ENCODE measurements around the gene CFAP251.
"Not testable (repeated sequence)": the region's sequence is repeated elsewhere in the genome, so short reads cannot be mapped to it uniquely, and the experiment has no call there.

Gene CFAP251, protein sequence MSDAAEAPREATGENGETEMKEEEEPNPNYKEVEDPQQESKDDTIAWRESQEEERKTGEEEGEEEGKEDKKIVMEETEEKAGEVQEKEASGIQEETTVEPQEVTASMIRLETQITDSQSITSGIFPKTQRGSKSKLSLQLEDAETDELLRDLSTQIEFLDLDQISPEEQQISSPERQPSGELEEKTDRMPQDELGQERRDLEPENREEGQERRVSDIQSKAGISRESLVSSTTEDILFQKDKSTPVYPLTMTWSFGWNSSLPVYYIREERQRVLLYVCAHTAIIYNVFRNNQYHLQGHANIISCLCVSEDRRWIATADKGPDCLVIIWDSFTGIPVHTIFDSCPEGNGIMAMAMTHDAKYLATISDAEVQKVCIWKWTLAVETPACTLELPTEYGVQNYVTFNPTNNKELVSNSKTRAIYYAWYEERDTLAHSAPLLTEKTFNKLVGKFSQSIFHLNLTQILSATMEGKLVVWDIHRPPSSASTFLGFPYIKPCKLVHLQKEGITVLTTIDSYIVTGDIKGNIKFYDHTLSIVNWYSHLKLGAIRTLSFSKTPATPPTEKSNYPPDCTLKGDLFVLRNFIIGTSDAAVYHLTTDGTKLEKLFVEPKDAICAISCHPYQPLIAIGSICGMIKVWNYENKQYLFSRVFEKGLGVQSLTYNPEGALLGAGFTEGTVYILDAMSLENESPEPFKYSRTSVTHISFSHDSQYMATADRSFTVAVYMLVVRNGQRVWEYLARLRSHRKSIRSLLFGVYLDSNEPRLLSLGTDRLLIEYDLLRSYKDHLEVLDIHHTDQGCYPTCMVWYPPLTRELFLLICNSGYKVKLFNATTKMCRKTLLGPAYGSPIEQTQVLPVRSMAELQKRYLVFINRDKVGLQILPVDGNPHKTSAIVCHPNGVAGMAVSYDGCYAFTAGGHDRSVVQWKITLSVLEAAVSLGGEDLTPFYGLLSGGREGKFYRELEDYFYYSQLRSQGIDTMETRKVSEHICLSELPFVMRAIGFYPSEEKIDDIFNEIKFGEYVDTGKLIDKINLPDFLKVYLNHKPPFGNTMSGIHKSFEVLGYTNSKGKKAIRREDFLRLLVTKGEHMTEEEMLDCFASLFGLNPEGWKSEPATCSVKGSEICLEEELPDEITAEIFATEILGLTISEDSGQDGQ
- total RNA-seq, result 2.0 to 6.5 reads per million in 2 donors

DNA sequence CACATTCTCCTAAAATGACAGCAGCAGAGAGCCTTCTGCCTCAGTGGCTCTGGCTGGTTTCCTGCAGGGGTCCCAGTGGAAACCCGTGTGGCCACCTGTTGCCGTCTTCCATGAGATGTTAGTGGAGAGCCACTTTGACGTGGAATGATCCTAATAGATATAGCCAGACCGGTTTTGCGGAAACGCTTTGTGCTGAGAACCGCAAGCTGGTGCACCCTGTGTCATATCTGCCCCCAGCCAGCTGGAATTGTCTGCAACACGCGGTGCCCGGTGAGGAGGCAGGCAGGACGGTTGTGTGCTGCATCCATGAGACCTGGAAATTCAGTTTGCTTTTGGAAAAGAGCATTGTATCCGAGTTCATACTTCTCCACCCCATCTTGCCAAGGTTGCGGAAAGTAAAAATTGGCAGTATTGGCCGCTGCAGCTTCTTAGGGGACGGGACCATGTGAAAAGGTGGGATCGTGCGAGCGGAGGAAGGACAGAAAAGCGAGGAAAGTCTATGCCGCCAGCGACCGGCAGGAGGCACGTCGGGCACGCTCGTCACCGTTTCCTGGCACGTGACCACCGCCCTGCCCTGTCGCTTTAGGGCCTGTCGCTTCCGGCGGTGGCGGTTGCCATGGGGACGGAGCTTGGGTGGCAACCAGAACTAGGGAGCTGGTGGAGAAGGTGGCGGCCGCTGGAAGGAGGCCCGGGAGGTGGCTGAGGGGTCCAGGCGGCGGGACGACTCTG, at the start of gene CFAP251:
TSS of gene CFAP251 (plus strand) at position 643 of the 729 bp plus-strand sequence. CDS start 2,714 bp downstream, outside the sequence.
- DNase-seq, result peak; percentile 89 to 97 (median 95)

GRCh38 chr12:121869229-121869628, 49.2 kb upstream of the CFAP251 start:
- DNase-seq, result not testable (repeated sequence)

DNA sequence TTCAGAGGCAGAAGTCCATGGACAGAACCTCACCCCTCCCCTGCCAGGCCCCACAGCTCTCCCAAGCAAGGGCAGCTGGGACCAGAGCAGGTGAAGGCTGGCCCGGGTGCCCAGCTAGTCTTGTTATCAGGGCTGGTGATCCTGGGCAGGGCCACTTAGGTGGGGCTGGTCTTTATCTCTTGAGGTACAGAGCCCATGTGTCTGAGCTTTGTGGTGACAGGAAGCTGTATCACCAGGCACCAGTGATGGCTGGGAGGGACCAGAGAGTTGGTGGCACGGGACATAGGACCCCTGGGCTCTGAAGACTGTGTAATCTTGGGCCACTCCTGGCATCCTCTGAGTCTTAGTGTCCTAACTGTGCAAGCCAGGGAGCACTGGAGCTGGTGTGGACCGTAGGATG, 46.9 kb upstream of the CFAP251 start:
- no peak for DNase-seq

GRCh38 chr12:121872546-121873215, 45.7 kb upstream of the CFAP251 start:
- DNase-seq, result no peak

DNA sequence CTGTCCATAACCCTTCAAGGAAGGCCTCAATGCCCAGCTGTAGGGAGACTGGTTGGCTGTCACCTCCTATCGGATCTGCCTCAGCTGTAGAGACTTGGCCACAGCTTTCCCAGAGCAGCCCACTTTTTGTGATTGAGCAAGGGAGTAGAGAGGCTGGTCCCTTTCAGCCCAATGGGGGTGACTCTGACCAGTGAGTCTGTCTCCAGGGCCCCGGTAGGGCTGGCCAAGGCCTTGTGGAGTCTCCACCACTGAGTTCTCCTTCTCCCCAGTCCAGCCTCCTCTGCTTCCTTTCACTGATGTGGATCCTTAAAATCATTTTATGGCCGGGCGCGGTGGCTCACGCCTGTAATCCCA, 45.2 kb upstream of the CFAP251 start:
- DNase-seq, result no peak

DNA sequence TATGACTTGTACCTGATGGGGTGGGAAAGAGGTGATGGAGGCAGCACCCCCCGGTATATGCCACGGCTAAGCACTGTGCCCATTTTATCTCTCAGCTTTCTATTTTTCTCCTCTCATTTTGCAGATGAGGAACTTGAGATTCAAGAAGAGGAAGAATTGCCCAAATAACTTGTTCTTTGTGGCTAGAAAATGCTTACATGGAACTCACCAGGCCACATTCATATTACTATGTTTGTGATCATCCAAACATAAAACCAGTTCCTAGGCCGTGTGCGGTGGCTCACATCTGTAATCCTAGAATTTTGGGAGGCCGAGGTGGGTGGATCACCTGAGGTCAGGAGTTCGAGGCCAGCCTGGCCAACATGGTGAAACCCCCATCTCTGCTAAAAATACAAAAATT, 44.3 kb upstream of the CFAP251 start:
- no peak for DNase-seq

DNA sequence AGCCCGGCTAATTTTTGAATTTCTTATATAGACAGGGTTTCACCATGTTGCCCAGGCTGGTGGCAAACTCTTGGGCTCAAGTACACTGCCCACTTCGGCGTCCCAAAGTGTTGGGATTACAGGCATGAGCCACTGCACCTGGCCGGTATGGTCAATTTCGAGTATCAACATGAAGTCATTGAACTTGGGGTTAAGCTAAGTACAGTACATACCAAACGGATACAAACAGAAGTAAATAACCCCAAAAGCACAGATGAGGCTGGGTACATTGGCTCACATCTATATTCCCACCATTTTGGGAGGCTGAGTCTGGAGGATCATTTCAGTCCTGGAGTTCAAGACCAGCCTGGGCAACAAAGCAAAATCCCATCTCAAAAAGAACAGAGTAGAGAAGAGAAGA, 42.8 kb upstream of the CFAP251 start:
- no peak for DNase-seq

DNA sequence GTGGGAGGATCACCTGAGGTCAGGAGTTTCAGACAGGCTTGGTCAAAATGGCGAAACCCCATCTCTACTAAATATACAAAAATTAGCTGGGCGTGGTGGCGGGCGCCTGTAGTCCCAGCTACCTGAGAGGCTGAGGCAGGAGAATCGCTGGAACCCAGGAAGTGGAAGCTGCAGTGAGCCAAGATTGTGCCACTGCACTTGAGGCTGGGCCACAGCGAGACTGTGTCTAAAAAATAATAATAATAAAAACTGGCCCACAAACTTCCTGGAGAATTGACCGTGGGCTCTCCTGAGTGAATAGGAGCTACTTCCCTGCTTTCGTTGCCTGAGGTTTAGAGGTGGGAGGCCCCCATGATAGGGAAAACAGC, 42.3 kb upstream of the CFAP251 start:
- DNase-seq, result not testable (repeated sequence)

- DNase-seq, result no peak
Measured at GRCh38 chr12:121883315-121883660, 35.1 kb upstream of the CFAP251 start.

DNA sequence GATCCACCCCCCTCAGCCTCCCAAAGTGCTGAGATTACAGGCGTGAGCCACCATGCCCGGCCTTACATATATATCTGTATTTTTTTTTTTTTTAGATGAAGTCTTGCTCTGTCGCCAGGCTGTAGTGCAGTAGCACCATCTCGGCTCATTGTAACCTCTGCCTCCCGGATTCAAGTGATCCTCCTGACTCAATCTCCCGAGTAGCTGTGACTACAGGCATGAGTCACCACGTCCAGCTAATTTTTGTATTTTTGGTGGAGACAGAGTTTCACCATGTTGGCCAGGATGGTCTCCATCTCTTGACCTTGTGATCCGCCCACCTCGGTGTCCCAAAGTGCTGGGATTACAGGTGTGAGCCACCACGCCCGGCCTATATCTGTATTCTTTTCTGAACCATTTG, 33.3 kb upstream of the CFAP251 start:
- DNase-seq, result not testable (repeated sequence)

DNA sequence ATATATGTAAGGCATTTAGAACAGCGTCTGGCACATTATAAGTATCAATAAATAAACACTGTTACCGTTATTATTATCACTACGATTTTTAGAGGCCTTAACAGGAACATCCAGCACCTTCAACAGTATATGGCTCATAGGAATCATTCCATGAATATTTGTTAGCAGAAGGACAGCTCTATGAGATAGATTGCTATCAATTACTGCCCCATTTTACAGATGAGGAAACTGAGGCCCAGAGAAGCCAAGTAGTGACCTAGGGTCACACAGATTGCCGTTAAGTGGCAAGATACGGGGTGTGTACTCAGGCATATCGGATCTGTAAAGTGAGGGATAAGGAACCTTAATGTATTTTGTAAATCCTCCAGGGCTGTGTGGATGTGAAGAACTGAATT, 30.3 kb upstream of the CFAP251 start:
- DNase-seq, result no peak

- DNase-seq, result peak; percentile 95 to 98 (median 97)
Measured at GRCh38 chr12:121888478-121889273, 29.7 kb upstream of the CFAP251 start, which contains the start of gene PSMD9. Gene PSMD9, plus strand, starts transcription at chr12:121888790. Its CDS starts 67 bp downstream, at chr12:121888857.

DNA sequence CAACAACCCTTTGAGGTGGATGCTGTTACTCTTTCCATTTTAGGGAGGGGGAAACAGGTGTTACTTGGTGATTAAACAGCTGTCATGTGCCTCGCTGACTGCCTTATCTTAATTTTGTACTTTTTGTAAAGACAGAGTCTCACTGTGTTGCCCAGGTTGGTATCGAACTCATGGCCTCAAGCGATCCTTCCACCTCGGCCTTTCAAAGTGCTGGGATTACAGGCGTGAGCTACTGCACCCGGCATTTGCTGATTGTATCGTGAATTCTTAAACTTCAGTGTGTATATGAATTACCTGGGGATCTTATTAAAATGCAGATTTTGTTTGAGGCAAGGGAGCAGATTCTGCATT, 29.1 kb upstream of the CFAP251 start:
- no peak for DNase-seq

DNA sequence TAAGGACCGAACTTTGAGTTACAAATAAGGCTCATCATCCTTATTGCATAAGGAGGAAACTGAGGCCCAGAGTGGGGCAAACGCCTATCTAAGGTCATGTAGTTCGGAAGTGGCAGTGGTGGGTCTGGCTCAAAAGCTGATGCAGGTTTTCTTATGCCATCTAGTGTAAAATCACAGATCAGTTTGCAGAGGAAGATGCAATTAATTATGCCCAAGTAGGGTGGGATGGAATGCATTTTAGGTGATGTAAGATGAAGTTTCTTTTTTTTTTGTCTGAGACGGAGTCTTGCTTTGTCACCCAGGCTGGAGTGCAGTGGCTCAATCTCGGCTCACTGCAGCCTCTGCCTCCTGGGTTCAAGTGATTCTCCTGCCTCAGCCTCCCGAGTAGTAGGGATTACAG, 28.7 kb upstream of the CFAP251 start:
- peak in 1 of 5 experiments; percentile 28 for DNase-seq

GRCh38 chr12:121892673-121893561, 25.5 kb upstream of the CFAP251 start:
- no peak for DNase-seq

GRCh38 chr12:121893961-121894460, 24.4 kb upstream of the CFAP251 start:
- DNase-seq, result peak in 1 of 5 experiments; percentile 54

DNA sequence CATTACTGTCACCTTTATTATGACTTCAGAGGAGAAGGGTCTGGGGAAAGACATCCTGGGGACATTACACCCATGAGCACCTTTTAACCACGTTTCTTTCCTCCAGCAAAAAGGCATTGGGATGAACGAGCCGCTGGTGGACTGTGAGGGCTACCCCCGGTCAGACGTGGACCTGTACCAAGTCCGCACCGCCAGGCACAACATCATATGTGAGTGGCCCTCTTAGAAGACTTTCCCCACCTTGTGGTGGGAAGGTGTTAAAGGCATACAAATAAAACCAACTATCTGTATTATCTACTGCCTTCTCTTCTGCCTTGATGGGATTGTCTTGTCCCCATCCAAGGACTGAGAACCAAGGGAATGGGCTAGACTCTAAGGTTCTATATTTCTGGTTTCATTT, 23.8 kb upstream of the CFAP251 start:
- DNase-seq, result peak in 1 of 5 experiments; percentile 18

GRCh38 chr12:121898287-121898686, 20.1 kb upstream of the CFAP251 start:
- no peak for DNase-seq

GRCh38 chr12:121899590-121899989, 18.8 kb upstream of the CFAP251 start:
- no peak for DNase-seq

DNA sequence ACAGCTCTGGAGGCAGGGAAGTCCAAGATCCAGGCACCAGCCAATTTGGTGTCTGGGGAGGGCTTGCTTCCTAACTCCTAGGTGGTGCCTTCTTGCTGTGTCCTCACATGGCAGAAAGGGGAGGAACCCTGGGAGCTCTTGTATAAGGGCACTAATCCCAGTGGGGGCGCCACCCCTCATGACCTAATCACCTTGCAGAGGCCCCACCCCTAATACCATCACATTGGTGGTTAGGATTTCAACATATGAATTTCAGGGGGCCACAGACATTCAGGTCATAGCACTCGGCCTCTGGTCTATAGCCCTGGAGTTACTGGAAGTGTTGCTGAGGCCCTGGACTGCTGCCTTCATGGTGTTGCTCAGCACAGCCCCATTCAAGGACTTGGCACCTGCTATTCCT, 15.2 kb upstream of the CFAP251 start:
- no peak for DNase-seq
